ENCODE measurements around the gene MUC12. TPM values are rescaled to one million over a fixed set of nuclear protein-coding genes. Genes with fewer than 3 reads are reported as not detected.

MUC12 gene
- total and polyA plus RNA-seq, 2 of the 8 experiments (the other 6 are each of a cell fraction or from before 2014, with no cell fraction given): 7.7 to 16.2 TPM

- Histone ChIP-seq H2AFZ (ENCODE audit: low read length) (no peak overlapping the region), H4K8ac (ENCODE audit: extremely low read depth, insufficient read depth, low read length) (no peak overlapping the region), H3K9me3 (ENCODE audit: insufficient read depth in 2 of 2, low read depth in 1 of 2, low read length in 1 of 2) (no peaks in the 10 kb centered on the region), H3K23me2 (ENCODE audit: low read depth, low read length) (no peaks in the 10 kb centered on the region), H2BK12ac (ENCODE audit: low read depth, low read length) (no peak overlapping the region), H2BK20ac (ENCODE audit: low read length) (no peak overlapping the region), H3K4me1 (replicated peaks in 1 of 4; ENCODE audit: control insufficient read depth in 3 of 4, insufficient read depth in 4 of 4, low read length in 3 of 4) (no peaks in the 10 kb centered on the region; a peak in 1 of 7 replicates), H2AK5ac (ENCODE audit: low read depth, low read length) (no peak overlapping the region), H2BK5ac (ENCODE audit: low read depth, low read length) (no peak overlapping the region), H4K20me1 (replicated peaks in 1 of 2; ENCODE audit: control insufficient read depth in 1 of 2, insufficient read depth in 2 of 2, low read length in 2 of 2) (no peaks in the 10 kb centered on the region), H2BK15ac (ENCODE audit: low read length) (no peak overlapping the region), H3K9ac (replicated peaks in 1 of 4; ENCODE audit: extremely low read depth in 1 of 4, low read depth in 3 of 4, low read length in 3 of 4) (no peak overlapping the region), H2BK120ac (replicated peaks; ENCODE audit: low read depth, low read length) (no peak overlapping the region), H3K56ac (replicated peaks; ENCODE audit: insufficient read length, low read depth, low read length) (no peak overlapping the region), H3K79me2 (ENCODE audit: control insufficient read depth in 1 of 2, insufficient read depth in 2 of 2, low read length in 2 of 2) (no peaks in the 10 kb centered on the region), H3K14ac (ENCODE audit: insufficient read length) (no peak overlapping the region), H3K4me2 (ENCODE audit: insufficient read depth in 1 of 2, low read depth in 2 of 2, low read length in 2 of 2) (no peak overlapping the region), H3K27me3 (replicated peaks in 1 of 4; ENCODE audit: control insufficient read depth in 3 of 4, extremely low read depth in 1 of 4, insufficient read depth in 3 of 4, low read length in 3 of 4) (no peaks in the 10 kb centered on the region; a peak in 1 of 7 replicates), H3K36me3 (ENCODE audit: control insufficient read depth in 2 of 4, insufficient read depth in 4 of 4, low read length in 3 of 4) (no peaks in the 10 kb centered on the region), H3K4ac (replicated peaks; ENCODE audit: insufficient read length, low read depth, low read length) (no peak overlapping the region), H3K4me3 (ENCODE audit: extremely low read depth in 1 of 4, insufficient read depth in 2 of 4, low read depth in 3 of 4, low read length in 4 of 4) (no peak overlapping the region), H3K79me1 (ENCODE audit: low read depth, low read length) (no peaks in the 10 kb centered on the region), H3K18ac (ENCODE audit: extremely low read depth, low read length) (no peak overlapping the region), H4K5ac (ENCODE audit: insufficient read length, low read depth, low read length) (no peak overlapping the region), H3K23ac (ENCODE audit: insufficient read length) (no peak overlapping the region), H4K91ac (replicated peaks; ENCODE audit: insufficient read length, low read length) (no peak overlapping the region), H3K27ac (ENCODE audit: low read depth, low read length) (no peak overlapping the region)
- CTCF ChIA-PET (ENCODE audit: partially characterized antibody): interaction anchor here (1.4 kb wide), 1 partner anchor 10 kb away, joined by 7 read pairs; no protein-coding TSS in a partner anchor
- no peak for FAIRE-seq
- no peak for DNase-seq (ENCODE audit: low read depth in 1 of 2, low spot score in 2 of 2)
- WGBS, 2 experiments (ENCODE audit: extremely low coverage in 1 of 2, insufficient coverage in 1 of 2, insufficient read length in 1 of 2, insufficient replicate concordance in 2 of 2, low coverage in 1 of 2, low lambda C conversion rate in 2 of 2, missing lambda C conversion rate in 1 of 2): 81% methylated on average over 8 of the region's 8 CpGs; no CpG with 5 or more reads in 1 of the 2 experiments
- POLR2A ChIA-PET (ENCODE audit: partially characterized antibody): no interaction called here
- no peak for TF ChIP-seq SP4 (IDR thresholded peaks at IDR 0.05; ENCODE audit: low read length)
- no peak for TF ChIP-seq EGR1 (IDR thresholded peaks at IDR 0.05; ENCODE audit: borderline replicate concordance, low read depth, low read length)
- TF ChIP-seq CHD1 (IDR thresholded peaks at IDR 0.05; ENCODE audit: low read depth, low read length): no peak
- TF ChIP-seq SP1 (IDR thresholded peaks at IDR 0.05; ENCODE audit: low read depth, low read length): no peak
- no peak for TF ChIP-seq TBP (IDR thresholded peaks at IDR 0.05; ENCODE audit: low read depth, low read length)
- TF ChIP-seq KDM5A (IDR thresholded peaks at IDR 0.05; ENCODE audit: low read length): no peak
- no peak for TF ChIP-seq ASH2L (IDR thresholded peaks at IDR 0.05; ENCODE audit: low read length)
- TF ChIP-seq POLR2AphosphoS5 (IDR thresholded peaks at IDR 0.05; ENCODE audit: low read depth, low read length): no peak
- TF ChIP-seq ATF2 (IDR thresholded peaks at IDR 0.05; ENCODE audit: low read length): no peak
- no peak for TF ChIP-seq FOSL1 (IDR thresholded peaks at IDR 0.05; ENCODE audit: insufficient read depth, low read depth, low read length)
- no peak for TF ChIP-seq CEBPB (IDR thresholded peaks at IDR 0.05; ENCODE audit: low read depth, low read length)
- no peak for TF ChIP-seq BRCA1 (IDR thresholded peaks at IDR 0.05; ENCODE audit: low read depth, low read length)
- TF ChIP-seq EZH2 (IDR thresholded peaks at IDR 0.05; ENCODE audit: low read depth, low read length, severe bottlenecking): no peak
These were observed 14.3 kb downstream of the MUC12 start for GRCh38 chr7:100983451-100984187.
